ENCODE data around the gene HIF1A.

- TF ChIP-seq, protein P1, sequence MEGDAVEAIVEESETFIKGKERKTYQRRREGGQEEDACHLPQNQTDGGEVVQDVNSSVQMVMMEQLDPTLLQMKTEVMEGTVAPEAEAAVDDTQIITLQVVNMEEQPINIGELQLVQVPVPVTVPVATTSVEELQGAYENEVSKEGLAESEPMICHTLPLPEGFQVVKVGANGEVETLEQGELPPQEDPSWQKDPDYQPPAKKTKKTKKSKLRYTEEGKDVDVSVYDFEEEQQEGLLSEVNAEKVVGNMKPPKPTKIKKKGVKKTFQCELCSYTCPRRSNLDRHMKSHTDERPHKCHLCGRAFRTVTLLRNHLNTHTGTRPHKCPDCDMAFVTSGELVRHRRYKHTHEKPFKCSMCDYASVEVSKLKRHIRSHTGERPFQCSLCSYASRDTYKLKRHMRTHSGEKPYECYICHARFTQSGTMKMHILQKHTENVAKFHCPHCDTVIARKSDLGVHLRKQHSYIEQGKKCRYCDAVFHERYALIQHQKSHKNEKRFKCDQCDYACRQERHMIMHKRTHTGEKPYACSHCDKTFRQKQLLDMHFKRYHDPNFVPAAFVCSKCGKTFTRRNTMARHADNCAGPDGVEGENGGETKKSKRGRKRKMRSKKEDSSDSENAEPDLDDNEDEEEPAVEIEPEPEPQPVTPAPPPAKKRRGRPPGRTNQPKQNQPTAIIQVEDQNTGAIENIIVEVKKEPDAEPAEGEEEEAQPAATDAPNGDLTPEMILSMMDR (IDR thresholded peaks at IDR 0.05; ENCODE audit: low read depth, low read length): no peak
- no peak for TF ChIP-seq EZH2phosphoT487 (IDR thresholded peaks at IDR 0.05; ENCODE audit: low read depth)
These were observed 52.0 kb downstream of the HIF1A start for GRCh38 chr14:61747342-61747741.

Data from OCI-LY3 (cell line).